Myometrial cell (primary cell): Measurements from ENCODE around the gene LKAAEAR1. TPM values are rescaled to one million over a fixed set of nuclear protein-coding genes. Genes with fewer than 3 reads are reported as not detected.

ENCODE experiments used
- total RNA-seq: library from RNA; depleted of rRNA; stranded (reverse); fragments of >200 nt; gene quantifications from 2 replicates; pipeline ENCODE4 v1.2.3, GENCODE V29; 2015

Gene LKAAEAR1
- total RNA-seq = not detected in 2 replicates

GRCh38 chr20:64083804-64084684 lies at the start of gene LKAAEAR1:
LKAAEAR1 (minus strand) TSS chr20:64084398; CDS start chr20:64084219, 179 bp downstream.

GRCh38 chr20:64106981-64107735 lies 23.0 kb upstream of the LKAAEAR1 start, which contains the start of gene NPBWR2:
NPBWR2 (minus strand) TSS chr20:64107565; CDS start chr20:64106831, 734 bp downstream.

GRCh38 chr20:64080013-64080812 lies 4.0 kb downstream of the LKAAEAR1 start, which contains the start of gene OPRL1:
OPRL1 (plus strand) TSS chr20:64080082; CDS start chr20:64092721, 12,639 bp downstream.

GRCh38 chr20:64079273-64080012 lies 4.8 kb downstream of the LKAAEAR1 start, which contains the start of gene RGS19:
RGS19 (minus strand) TSS chr20:64079518; CDS start chr20:64076886, 2,632 bp downstream.

GRCh38 chr20:64062596-64063388 lies 21.4 kb downstream of the LKAAEAR1 start, which contains the start of gene TCEA2:
TCEA2 (plus strand) TSS chr20:64063198; CDS start chr20:64063313, 115 bp downstream.

GRCh38 chr20:64049060-64049877 lies 34.9 kb downstream of the LKAAEAR1 start, which contains the start of gene SOX18:
SOX18 (minus strand) TSS chr20:64049639; CDS start chr20:64049516, 123 bp downstream.

GRCh38 chr20:64035933-64036345 lies 48.3 kb downstream of the LKAAEAR1 start, which contains the start of gene C20orf204:
C20orf204 (plus strand) TSS chr20:64036182; CDS start chr20:64036324, 142 bp downstream.

Other genes with a start within 250 kb of the LKAAEAR1 start
- not detected in 2 replicates for gene ABHD16B, start 222.9 kb downstream of the LKAAEAR1 start, total RNA-seq
- 192 and 206 TPM in 2 replicates for gene TPD52L2, start 219.1 kb downstream of the LKAAEAR1 start, total RNA-seq
- gene DNAJC5, start 189.3 kb downstream of the LKAAEAR1 start, total RNA-seq = 38.6 and 43.4 TPM in 2 replicates
- 23.4 and 27.1 TPM in 2 replicates for gene UCKL1, start 128.0 kb downstream of the LKAAEAR1 start, total RNA-seq
- gene ZNF512B, start 114.5 kb downstream of the LKAAEAR1 start, total RNA-seq = 7.1 and 8.6 TPM in 2 replicates
- gene SAMD10, start 104.8 kb downstream of the LKAAEAR1 start, total RNA-seq = 1.4 and 2.1 TPM in 2 replicates
- gene PRPF6, start 103.3 kb downstream of the LKAAEAR1 start, total RNA-seq = 41.5 and 43.6 TPM in 2 replicates
- under 0.01 TPM in 1 of 2 replicates, not detected in the other for gene C20orf204, start 48.2 kb downstream of the LKAAEAR1 start, total RNA-seq
- gene SOX18, start 34.8 kb downstream of the LKAAEAR1 start, total RNA-seq = 0.29 TPM in 1 of 2 replicates, not detected in the other
- 4.8 and 17.3 TPM in 2 replicates for gene TCEA2, start 21.2 kb downstream of the LKAAEAR1 start, total RNA-seq
- 7.5 and 20.2 TPM in 2 replicates for gene RGS19, start 4.9 kb downstream of the LKAAEAR1 start, total RNA-seq
- 3.2 and 3.5 TPM in 2 replicates for gene OPRL1, start 4.3 kb downstream of the LKAAEAR1 start, total RNA-seq
- gene NPBWR2, start 23.2 kb upstream of the LKAAEAR1 start, total RNA-seq = not detected in 2 replicates
- gene MYT1, start 80.1 kb upstream of the LKAAEAR1 start, total RNA-seq = not detected in 2 replicates
- gene PCMTD2, start 171.3 kb upstream of the LKAAEAR1 start, total RNA-seq = 35.2 and 56.9 TPM in 2 replicates